ENCODE results near the gene VPS37D. TPM values are rescaled to one million over a fixed set of nuclear protein-coding genes. Genes with fewer than 3 reads are reported as not detected.

VPS37D gene
- total RNA-seq, 2 donors from 2014 or later, result 1.6 to 2.2 TPM

DNA sequence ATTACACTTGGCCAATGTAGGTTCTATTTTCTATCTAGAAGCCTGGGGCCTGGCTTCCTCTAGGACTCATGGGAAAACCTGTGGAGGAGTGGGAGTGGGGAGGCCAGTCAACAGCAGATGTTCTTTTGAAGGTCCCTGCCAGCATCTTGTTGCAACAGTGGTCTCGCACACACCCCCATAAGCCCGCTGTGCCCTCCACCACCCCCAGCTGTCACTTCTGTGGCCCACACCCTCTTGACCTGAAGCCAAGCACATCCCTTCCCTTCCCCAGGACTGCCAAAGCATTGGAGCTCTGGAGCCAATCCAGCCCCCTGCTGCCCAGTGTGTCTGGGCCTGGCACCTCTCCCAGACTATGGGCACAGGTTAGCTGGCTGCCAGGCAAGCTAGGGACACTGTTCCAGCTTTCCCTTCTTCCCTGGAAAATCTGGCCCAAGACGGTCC, 53.8 kb downstream of the VPS37D start:
- H3K27me3 ChIP-seq, result no peaks in the 10 kb centered on the region
- H3K4me1 ChIP-seq, result peaks cover 0 to 30% of the 10 kb centered on the region in 2 donors
- H3K9me3 ChIP-seq, result no peaks in the 10 kb centered on the region
- DNase-seq (ENCODE audit: low spot score), result no peak
- no peak for TF ChIP-seq CTCF (IDR thresholded peaks at IDR 0.05)
- H3K4me3 ChIP-seq, result no peak overlapping the region
- no peaks in the 10 kb centered on the region for H3K36me3 ChIP-seq
- H3K27ac ChIP-seq, result peak overlapping the region in 1 of 2 donors; percentile 12

MicroRNAs within 50 kb of the gene (microRNA counts, 767-probe panel; counts per million panel counts)
- 0 to 961 counts per million in 2 donors for microRNA hsa-miR-4284

Small RNA genes lying within 50 kb of the gene (microRNA-seq; reads per million reads assigned to microRNA genes)
- gene MIR4284 (ENCODE audit: borderline number of aligned reads in 2 of 2, borderline replicate concordance in 1 of 2), result 0 reads per million in 2 donors

Other genes with a start within 250 kb of the VPS37D start
- under 1 TPM in 1 of 2 donors, not detected in 1; 0.47 TPM for gene FZD9, start 234.1 kb upstream of the VPS37D start, total RNA-seq
- gene BAZ1B, start 145.5 kb upstream of the VPS37D start, total RNA-seq, result 10 to 100 TPM; 29.0 to 37.7 TPM
- gene BCL7B, start 110.1 kb upstream of the VPS37D start, total RNA-seq, result 100 to 1,000 TPM; 108 to 128 TPM
- gene TBL2, start 89.3 kb upstream of the VPS37D start, total RNA-seq, result 10 to 100 TPM; 20.5 to 28.3 TPM
- gene MLXIPL, start 43.3 kb upstream of the VPS37D start, total RNA-seq, result 1 to 10 TPM in 1 of 2 donors, under 1 TPM in 1; 0.41 to 1.3 TPM
- gene DNAJC30, start 15.6 kb downstream of the VPS37D start, total RNA-seq, result 10 to 100 TPM in 1 of 2 donors, 1 to 10 TPM in 1; 6.3 to 12.9 TPM
- 10 to 100 TPM; 58.9 to 60.9 TPM for gene BUD23, start 15.8 kb downstream of the VPS37D start, total RNA-seq
- 1 to 10 TPM; 2.6 TPM for gene STX1A, start 51.8 kb downstream of the VPS37D start, total RNA-seq
- gene ABHD11, start 71.0 kb downstream of the VPS37D start, total RNA-seq, result 10 to 100 TPM; 15.5 to 31.5 TPM
- gene CLDN3, start 102.4 kb downstream of the VPS37D start, total RNA-seq, result not detected
- gene CLDN4, start 163.2 kb downstream of the VPS37D start, total RNA-seq, result under 1 TPM in 1 of 2 donors, not detected in 1; 0.41 TPM
- gene METTL27, start 174.7 kb downstream of the VPS37D start, total RNA-seq, result under 1 TPM in 1 of 2 donors, not detected in 1; 0.39 TPM
- gene TMEM270, start 193.3 kb downstream of the VPS37D start, total RNA-seq, result not detected